Subcutaneous adipose tissue (tissue), 4 donors: ENCODE results near the gene TRIO. TPM values are rescaled to one million over a fixed set of nuclear protein-coding genes. Genes with fewer than 3 reads are reported as not detected.

ENCODE experiments used
- total RNA-seq, 4 donors: library from RNA; depleted of rRNA; stranded (reverse); fragments of >200 nt; gene quantifications; one replicate each; pipeline ENCODE4 v1.1.0, GENCODE V29; 2016
- TF ChIP-seq, protein P1 (sequence below): fragments of 450-650 bp; IDR thresholded peaks from one replicate; pipeline ENCODE4 v1.5.1; 2016; ENCODE audit warnings: low read depth, mild to moderate bottlenecking, control low read depth, antibody characterized with exemption, moderate library complexity

Gene TRIO
- total RNA-seq, 4 donors from 2014 or later, result 193 to 238 (median 212) TPM

DNA sequence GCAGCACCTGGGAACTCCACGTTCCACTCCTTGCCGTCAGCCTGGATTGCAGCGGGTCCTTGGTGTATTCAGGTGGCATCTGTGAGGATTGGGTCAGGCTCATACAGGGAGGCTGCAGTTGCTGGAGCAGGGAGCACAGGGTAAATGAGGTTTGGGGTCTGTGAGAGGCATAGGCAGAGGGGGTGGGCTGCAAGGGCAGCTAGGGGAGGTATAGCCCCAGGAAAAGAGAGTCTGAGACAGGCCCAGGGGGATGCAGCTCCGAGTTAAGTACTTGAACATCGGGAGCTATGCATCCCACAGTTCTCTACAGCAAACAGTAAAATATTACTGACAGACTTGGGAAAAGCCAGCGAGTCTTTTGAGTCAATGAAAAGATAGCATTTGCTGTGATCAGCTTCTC, 101.6 kb downstream of the TRIO start:
- TF ChIP-seq, protein P1, sequence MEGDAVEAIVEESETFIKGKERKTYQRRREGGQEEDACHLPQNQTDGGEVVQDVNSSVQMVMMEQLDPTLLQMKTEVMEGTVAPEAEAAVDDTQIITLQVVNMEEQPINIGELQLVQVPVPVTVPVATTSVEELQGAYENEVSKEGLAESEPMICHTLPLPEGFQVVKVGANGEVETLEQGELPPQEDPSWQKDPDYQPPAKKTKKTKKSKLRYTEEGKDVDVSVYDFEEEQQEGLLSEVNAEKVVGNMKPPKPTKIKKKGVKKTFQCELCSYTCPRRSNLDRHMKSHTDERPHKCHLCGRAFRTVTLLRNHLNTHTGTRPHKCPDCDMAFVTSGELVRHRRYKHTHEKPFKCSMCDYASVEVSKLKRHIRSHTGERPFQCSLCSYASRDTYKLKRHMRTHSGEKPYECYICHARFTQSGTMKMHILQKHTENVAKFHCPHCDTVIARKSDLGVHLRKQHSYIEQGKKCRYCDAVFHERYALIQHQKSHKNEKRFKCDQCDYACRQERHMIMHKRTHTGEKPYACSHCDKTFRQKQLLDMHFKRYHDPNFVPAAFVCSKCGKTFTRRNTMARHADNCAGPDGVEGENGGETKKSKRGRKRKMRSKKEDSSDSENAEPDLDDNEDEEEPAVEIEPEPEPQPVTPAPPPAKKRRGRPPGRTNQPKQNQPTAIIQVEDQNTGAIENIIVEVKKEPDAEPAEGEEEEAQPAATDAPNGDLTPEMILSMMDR, result no peak

DNA sequence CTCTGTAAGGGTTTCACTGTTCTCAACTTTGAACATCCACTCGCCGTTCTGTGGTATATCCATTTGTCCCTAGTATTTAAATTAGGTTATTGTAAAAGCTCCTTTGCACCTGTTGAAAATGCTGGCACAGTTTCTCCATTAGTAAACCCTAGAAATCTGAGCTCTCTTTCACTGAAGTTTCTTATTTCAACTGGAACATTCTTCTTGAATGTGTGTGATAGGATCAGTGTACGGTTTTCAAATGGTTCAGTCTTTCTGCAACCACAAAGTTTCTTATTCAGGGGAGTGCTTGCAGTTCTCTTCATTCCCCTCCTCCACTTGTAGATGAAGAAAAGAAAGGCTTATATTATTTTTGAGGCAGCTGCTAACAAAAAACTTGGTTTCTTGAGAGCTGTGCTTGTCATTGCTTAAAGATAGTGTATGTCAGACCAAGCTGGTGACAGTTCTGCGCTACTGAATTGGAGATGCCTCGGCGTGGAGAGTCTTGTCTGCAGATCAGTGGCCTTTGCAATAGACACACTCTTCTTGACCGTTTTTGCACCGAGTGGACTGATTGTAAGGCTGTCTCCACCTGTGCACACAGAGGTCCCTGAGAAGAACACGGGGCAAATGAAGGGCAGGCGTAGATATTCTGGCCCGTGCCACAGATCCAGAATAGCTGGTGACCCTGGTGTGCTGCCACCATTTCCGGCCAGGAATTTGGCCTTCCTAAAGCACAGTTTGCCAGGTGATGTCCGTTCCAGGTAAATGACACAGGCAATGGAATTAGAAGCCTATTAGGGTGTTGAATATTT, 102.2 kb downstream of the TRIO start:
- TF ChIP-seq, protein P1, result no peak

DNA sequence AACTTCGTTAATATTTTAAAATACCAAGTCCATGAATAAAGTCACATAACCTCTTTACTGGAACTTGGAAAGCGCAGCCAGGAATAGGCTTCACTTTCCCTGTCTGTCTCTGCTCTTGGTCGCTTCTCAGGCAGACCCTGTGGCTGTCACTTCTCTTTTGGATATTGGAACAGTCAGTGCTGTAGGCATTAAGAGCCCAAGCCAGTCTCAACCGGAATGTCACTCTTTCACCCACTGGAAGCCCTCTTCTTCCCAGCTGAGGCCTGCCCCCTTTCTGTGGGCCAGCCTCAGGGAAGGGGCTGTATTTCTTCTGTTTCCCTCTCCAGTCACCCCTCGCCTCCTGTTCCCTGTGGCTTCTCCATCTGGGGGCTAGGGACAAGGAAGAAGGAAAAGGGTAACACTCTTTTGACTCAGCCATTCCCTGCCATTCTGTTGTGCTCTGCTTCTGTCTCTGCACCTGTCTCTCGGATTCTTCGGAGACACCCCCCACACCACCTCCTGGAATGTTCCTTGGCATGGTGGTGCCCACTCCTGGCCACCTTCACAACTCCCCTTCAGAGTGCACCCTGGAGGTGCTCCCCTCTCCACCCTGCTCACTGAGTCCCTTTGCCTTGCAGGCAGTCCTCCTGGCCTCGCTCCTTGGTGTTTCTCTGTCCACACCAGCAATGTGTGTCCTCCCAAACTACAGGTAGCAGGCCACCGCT, 103.4 kb downstream of the TRIO start:
- TF ChIP-seq, protein P1, result no peak

- TF ChIP-seq, protein P1, result no peak
These were observed 103.9 kb downstream of the TRIO start for GRCh38 chr5:14247054-14247386.

DNA sequence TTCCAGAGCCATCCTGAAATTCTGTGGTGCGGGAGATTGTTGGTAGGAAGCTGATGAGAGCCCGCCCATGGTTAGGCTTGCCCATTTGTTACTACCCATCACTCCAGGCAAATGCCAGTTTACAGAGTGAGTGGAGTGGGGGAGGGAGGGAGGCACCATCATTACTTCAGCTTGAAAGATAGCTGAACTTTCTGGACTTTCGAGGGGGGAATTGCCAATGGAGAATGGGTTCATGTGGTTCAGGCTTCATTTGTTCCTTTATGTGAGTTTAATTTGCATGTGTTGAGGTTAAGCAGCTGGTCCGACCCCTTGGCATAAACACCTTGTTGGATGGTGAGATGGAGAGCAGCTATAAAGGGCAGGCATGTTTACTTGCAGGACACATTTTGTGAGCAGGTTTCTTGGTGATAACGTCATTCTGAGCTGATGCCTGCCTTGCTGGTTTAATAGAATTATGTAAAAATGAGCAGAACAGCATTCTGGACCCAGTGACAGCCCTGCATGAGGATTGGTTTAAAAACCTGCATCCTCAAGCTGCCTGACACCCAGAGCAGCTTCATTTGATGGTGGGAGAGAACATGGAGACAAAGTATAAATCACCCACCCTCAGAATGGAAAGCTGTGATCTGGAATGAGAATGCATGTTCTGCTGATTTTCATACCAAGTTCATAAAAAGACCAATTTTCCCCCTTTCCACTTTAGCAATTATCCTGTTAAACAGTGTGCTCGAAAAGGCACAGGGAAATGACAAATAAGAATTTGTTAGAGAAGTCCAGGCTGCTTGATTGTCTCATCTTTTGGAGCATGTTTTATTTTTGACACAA, 106.3 kb downstream of the TRIO start:
- TF ChIP-seq, protein P1, result no peak

- TF ChIP-seq, protein P1, result no peak
These were observed 107.0 kb downstream of the TRIO start for GRCh38 chr5:14250084-14250695.
